IMR-90 (cell line): ENCODE results near the gene SPP2. TPM values are rescaled to one million over a fixed set of nuclear protein-coding genes. Genes with fewer than 3 reads are reported as not detected.

ENCODE experiments used
- ATAC-seq: fragments of 200-7000 bp; cut with Tn5 transposase; 2 replicates; pipeline ENCODE4 v1.9.1; 2020; ENCODE audit warnings: low read depth, mild to moderate bottlenecking, moderate library complexity
- BruUV-seq: library from RNA; stranded (reverse); fragments of 400-500 nt; replicated peaks from 2 replicates; lab custom pipeline; 2021; lab: Mats Ljungman, UMichigan
- CTCF ChIA-PET: fragments of 300-600 bp; formaldehyde crosslinking; extraction: SDS; loops from one replicate; lab custom pipeline; 2021; ENCODE audit warnings: antibody characterized with exemption; lab: Yijun Ruan, JAX
- POLR2A ChIA-PET: fragments of 300-600 bp; sonication (Branson Sonifier 250); formaldehyde crosslinking; loops from one replicate; lab custom pipeline; 2022; ENCODE audit warnings: antibody characterized with exemption; ENCODE audit not compliant: unreplicated experiment; lab: Charles Lee
- DNase-seq: peaks from one replicate; pipeline ENCODE4 v3.0.0; 2013
- H2AFZ ChIP-seq: replicated peaks from 2 replicates; pipeline ENCODE3; 2013; ENCODE audit warnings: low read length, mild to moderate bottlenecking; ENCODE audit not compliant: poor library complexity
- H2AK5ac ChIP-seq: 2 replicates; pipeline ENCODE4 v1.6.1; 2013; ENCODE audit warnings: low read depth, low read length, inconsistent platforms
- H2AK9ac ChIP-seq: replicated peaks from 2 replicates; pipeline ENCODE3; 2013; ENCODE audit warnings: mild to moderate bottlenecking, low read depth, low read length, moderate library complexity; ENCODE audit not compliant: poor library complexity
- H2BK120ac ChIP-seq: 2 replicates; pipeline ENCODE4 v1.6.1; 2013; ENCODE audit warnings: low read depth, low read length, inconsistent platforms
- H2BK15ac ChIP-seq: 3 replicates; pipeline ENCODE4 v1.6.1; 2013; ENCODE audit warnings: low read depth, low read length, inconsistent platforms
- H2BK20ac ChIP-seq: 2 replicates; pipeline ENCODE4 v1.6.1; 2013; ENCODE audit warnings: low read depth, mild to moderate bottlenecking, inconsistent platforms, low read length, moderate library complexity
- H2BK5ac ChIP-seq: 2 replicates; pipeline ENCODE4 v1.6.1; 2013; ENCODE audit warnings: mild to moderate bottlenecking, low read depth, low read length, inconsistent platforms; ENCODE audit not compliant: poor library complexity, severe bottlenecking
- H3K14ac ChIP-seq: replicated peaks from 2 replicates; pipeline ENCODE4 v1.6.1; 2013; ENCODE audit warnings: low read depth, low read length, inconsistent platforms
- H3K18ac ChIP-seq: 2 replicates; pipeline ENCODE4 v1.6.1; 2013; ENCODE audit warnings: low read depth, low read length, control low read depth
- H3K23ac ChIP-seq: 2 replicates; pipeline ENCODE4 v1.6.1; 2013; ENCODE audit warnings: low read depth, low read length, inconsistent platforms
- H3K27ac ChIP-seq: 2 replicates; pipeline ENCODE4 v1.5.1; 2013; ENCODE audit warnings: mild to moderate bottlenecking, control low read depth, low read length; ENCODE audit not compliant: insufficient read depth
- H3K27me3 ChIP-seq: 2 replicates; pipeline ENCODE4 v1.6.1; 2013; ENCODE audit warnings: low read length; ENCODE audit not compliant: control insufficient read depth, insufficient read depth
- H3K36me3 ChIP-seq: 2 replicates; pipeline ENCODE4 v1.6.1; 2013; ENCODE audit warnings: low read length, mixed read lengths; ENCODE audit not compliant: control insufficient read depth, insufficient read depth
- H3K4ac ChIP-seq: 2 replicates; pipeline ENCODE4 v1.6.1; 2013; ENCODE audit warnings: low read depth, low read length, inconsistent platforms
- H3K4me1 ChIP-seq: 2 replicates; pipeline ENCODE4 v1.6.1; 2013; ENCODE audit warnings: low read length, mixed read lengths; ENCODE audit not compliant: control insufficient read depth, insufficient read depth
- H3K4me2 ChIP-seq: 2 replicates; pipeline ENCODE4 v1.6.1; 2013; ENCODE audit warnings: low read depth, mild to moderate bottlenecking, control low read depth, low read length, moderate library complexity
- H3K4me3 ChIP-seq: 2 replicates; pipeline ENCODE4 v1.5.1; 2013; ENCODE audit warnings: low read depth, mild to moderate bottlenecking, control low read depth, low read length, moderate library complexity; ENCODE audit not compliant: insufficient read depth
- H3K56ac ChIP-seq: 2 replicates; pipeline ENCODE4 v1.6.1; 2013; ENCODE audit warnings: low read length, inconsistent platforms; ENCODE audit not compliant: insufficient read depth; ENCODE audit errors: extremely low read depth
- H3K79me1 ChIP-seq, 2 experiments: 2 replicates each; pipeline ENCODE4 v1.6.1; 2013; ENCODE audit warnings: low read length in 2 of 2, inconsistent platforms in 1 of 2, low read depth in 1 of 2
- H3K9ac ChIP-seq: 2 replicates; pipeline ENCODE4 v1.6.1; 2013; ENCODE audit warnings: low read depth, low read length, control low read depth
- H3K9me1 ChIP-seq: 2 replicates; pipeline ENCODE4 v1.6.1; 2013; ENCODE audit warnings: low read length, inconsistent platforms; ENCODE audit not compliant: insufficient read depth
- H3K9me3 ChIP-seq: 2 replicates; pipeline ENCODE4 v1.6.1; 2013; ENCODE audit warnings: low read length; ENCODE audit not compliant: control insufficient read depth, insufficient read depth
- H4K20me1 ChIP-seq: 2 replicates; pipeline ENCODE4 v1.6.1; 2013; ENCODE audit warnings: low read length, inconsistent platforms; ENCODE audit not compliant: insufficient read depth
- H4K5ac ChIP-seq: 2 replicates; pipeline ENCODE4 v1.6.1; 2013; ENCODE audit warnings: mild to moderate bottlenecking, low read depth, low read length, control low read depth
- H4K8ac ChIP-seq, 2 experiments: 2 replicates each; pipeline ENCODE4 v1.6.1; 2013; ENCODE audit warnings: low read depth in 2 of 2, low read length in 2 of 2, control low read depth in 1 of 2, inconsistent platforms in 1 of 2
- H4K91ac ChIP-seq: 2 replicates; pipeline ENCODE4 v1.6.1; 2013; ENCODE audit warnings: low read depth, low read length, inconsistent platforms; ENCODE audit not compliant: insufficient read depth
- BHLHE40 ChIP-seq: fragments of 150-350 bp; IDR thresholded peaks from 2 replicates; pipeline ENCODE4 v1.6.1; 2016; ENCODE audit warnings: mild to moderate bottlenecking, low read depth, low read length
- CEBPB ChIP-seq: IDR thresholded peaks from 2 replicates; pipeline ENCODE4 v1.6.1; 2012; ENCODE audit warnings: low read depth, low read length, improper control_type of control experiment
- CHD1 ChIP-seq: IDR thresholded peaks from 2 replicates; pipeline ENCODE4 v1.6.1; 2012; ENCODE audit warnings: low read depth, low read length, improper control_type of control experiment
- MAFK ChIP-seq: IDR thresholded peaks from 2 replicates; pipeline ENCODE4 v1.6.1; 2012; ENCODE audit warnings: low read depth, low read length, improper control_type of control experiment
- MAZ ChIP-seq: IDR thresholded peaks from 2 replicates; pipeline ENCODE4 v1.6.1; 2012; ENCODE audit warnings: low read depth, mild to moderate bottlenecking, low read length, improper control_type of control experiment, moderate library complexity, borderline replicate concordance
- MXI1 ChIP-seq: IDR thresholded peaks from 2 replicates; pipeline ENCODE4 v1.6.1; 2012; ENCODE audit warnings: low read depth, mild to moderate bottlenecking, low read length, moderate library complexity, borderline replicate concordance
- NFE2L2 ChIP-seq: fragments of 150-350 bp; IDR thresholded peaks from 2 replicates; pipeline ENCODE4 v1.6.1; 2016; ENCODE audit warnings: low read depth, mild to moderate bottlenecking, low read length
- RAD21 ChIP-seq: IDR thresholded peaks from 2 replicates; pipeline ENCODE4 v1.6.1; 2012; ENCODE audit warnings: low read length, improper control_type of control experiment
- RCOR1 ChIP-seq: IDR thresholded peaks from 2 replicates; pipeline ENCODE4 v1.6.1; 2012; ENCODE audit warnings: mild to moderate bottlenecking, low read length, improper control_type of control experiment; ENCODE audit not compliant: insufficient replicate concordance
- RFX5 ChIP-seq: IDR thresholded peaks from 2 replicates; pipeline ENCODE4 v1.8.0; 2012; ENCODE audit warnings: low read depth, mild to moderate bottlenecking, low read length, moderate library complexity
- SMC3 ChIP-seq: fragments of 150-350 bp; IDR thresholded peaks from 2 replicates; pipeline ENCODE4 v1.6.1; 2016; ENCODE audit warnings: low read depth, mild to moderate bottlenecking, antibody characterized with exemption, low read length, moderate library complexity
- WGBS, 2 experiments: methylation state at CpG; one replicate each; pipeline versions ENCODE4 v1.1.5 to v1.1.7; 2013; ENCODE audit warnings: missing lambda C conversion rate in 2 of 2; ENCODE audit not compliant: insufficient read length in 1 of 2; ENCODE audit errors: extremely low coverage in 2 of 2; 5-methylcytosine and 5-hydroxymethylcytosine counted together
- dilution Hi-C: fragments of 300-500 bp; cut with HindIII; formaldehyde crosslinking; loops from one replicate; pipeline ENCODE4 v1.14.3; 2018; ENCODE audit warnings: low sequenced_read_pairs; ENCODE audit not compliant: unreplicated experiment
- in situ Hi-C: fragments of 300-500 bp; cut with MboI; formaldehyde crosslinking; loops from 3 replicates; pipeline ENCODE4 v1.14.3; 2019; ENCODE audit warnings: low sequenced_read_pairs, inconsistent platforms, mixed read lengths
- intact Hi-C: fragments of 100-400 bp; cut with micrococcal nuclease; formaldehyde crosslinking; loops from 2 replicates; pipeline ENCODE4 v1.10.0; 2022
- polyA plus RNA-seq, 3 experiments: library from polyadenylated mRNA; depleted of rRNA; stranded (reverse); fragments of >200 nt; gene quantifications; 2 replicates each; pipeline ENCODE4 v1.2.3, GENCODE V29; 2012; ENCODE audit warnings: low replicate concordance in 1 of 3
- total RNA-seq: library from RNA; depleted of rRNA; stranded (reverse); fragments of >200 nt; gene quantifications from 2 replicates; pipeline ENCODE4 v1.2.3, GENCODE V29; 2012
- TF ChIP-seq, protein P1 (sequence below): fragments of 150-350 bp; IDR thresholded peaks from 2 replicates; pipeline ENCODE4 v1.6.1; 2016; ENCODE audit warnings: low read depth, mild to moderate bottlenecking, low read length, moderate library complexity, borderline replicate concordance
- TF ChIP-seq, protein P2 (sequence below): fragments of 150-350 bp; IDR thresholded peaks from 2 replicates; pipeline ENCODE4 v1.6.1; 2017; ENCODE audit warnings: mild to moderate bottlenecking, antibody characterized with exemption, low read length, low read depth

The SPP2 gene
- total and polyA plus RNA-seq, 2 of the 4 experiments (the other 2 are of a cell fraction), result not detected

DNA sequence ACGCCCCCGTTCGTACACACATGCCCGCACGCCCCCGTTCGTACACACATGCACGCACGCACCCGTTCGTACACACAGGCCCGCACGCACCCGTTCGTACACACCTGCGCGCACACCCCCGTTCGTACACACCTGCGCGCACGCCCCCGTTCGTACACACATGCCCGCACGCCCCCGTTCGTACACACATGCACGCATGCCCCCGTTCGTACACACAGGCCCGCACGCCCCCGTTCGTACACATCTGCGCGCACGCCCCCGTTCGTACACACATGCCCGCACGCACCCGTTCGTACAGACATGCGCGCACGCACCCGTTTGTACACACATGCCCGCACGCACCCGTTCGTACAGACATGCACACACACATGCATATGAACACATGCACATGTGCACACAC lies 45.7 kb downstream of the SPP2 start:
- no peak overlapping the region for H3K18ac ChIP-seq
- no peak overlapping the region for H3K4ac ChIP-seq
- H2AK9ac ChIP-seq, result no peak overlapping the region
- H2BK5ac ChIP-seq, result no peak overlapping the region
- H2BK120ac ChIP-seq, result no peak overlapping the region
- peaks cover 22% of the 10 kb centered on the region for H3K27me3 ChIP-seq
- no peak overlapping the region for H3K56ac ChIP-seq
- no TSS peak for BruUV-seq
- no peak overlapping the region for H3K4me3 ChIP-seq
- WGBS, 2 experiments, result 96% methylated on average over 36 of the region's 52 CpGs; no CpG with 5 or more reads in 1 of the 2 experiments
- no peak overlapping the region for H2BK20ac ChIP-seq
- in situ Hi-C loops, result no loop called here
- H3K9me1 ChIP-seq, result no peaks in the 10 kb centered on the region
- no peaks in the 10 kb centered on the region; the same call in 1 of the 2 replicates for H3K4me1 ChIP-seq
- H3K27ac ChIP-seq, result no peak overlapping the region
- no peak for ATAC-seq
- H4K91ac ChIP-seq, result no peak overlapping the region
- no peaks in the 10 kb centered on the region for H4K20me1 ChIP-seq
- no peak overlapping the region for H2AFZ ChIP-seq
- H3K14ac ChIP-seq, result no peak overlapping the region
- no peaks in the 10 kb centered on the region for H3K36me3 ChIP-seq
- ChIA-PET POLR2A (interaction anchor here (0.5 kb wide), 1 partner anchor 31 kb away, joined by 3 read pairs; no protein-coding TSS in a partner anchor), CTCF (no interaction called here)
- TF ChIP-seq, protein P1, sequence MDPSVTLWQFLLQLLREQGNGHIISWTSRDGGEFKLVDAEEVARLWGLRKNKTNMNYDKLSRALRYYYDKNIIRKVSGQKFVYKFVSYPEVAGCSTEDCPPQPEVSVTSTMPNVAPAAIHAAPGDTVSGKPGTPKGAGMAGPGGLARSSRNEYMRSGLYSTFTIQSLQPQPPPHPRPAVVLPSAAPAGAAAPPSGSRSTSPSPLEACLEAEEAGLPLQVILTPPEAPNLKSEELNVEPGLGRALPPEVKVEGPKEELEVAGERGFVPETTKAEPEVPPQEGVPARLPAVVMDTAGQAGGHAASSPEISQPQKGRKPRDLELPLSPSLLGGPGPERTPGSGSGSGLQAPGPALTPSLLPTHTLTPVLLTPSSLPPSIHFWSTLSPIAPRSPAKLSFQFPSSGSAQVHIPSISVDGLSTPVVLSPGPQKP, result no peak
- TF ChIP-seq RFX5 (no peak), BHLHE40 (no peak), RAD21 (no peak), MAFK (no peak), MAZ (no peak), MXI1 (no peak), NFE2L2 (no peak), CHD1 (no peak), CEBPB (no peak), RCOR1 (no peak), SMC3 (no peak)
- TF ChIP-seq, protein P2, sequence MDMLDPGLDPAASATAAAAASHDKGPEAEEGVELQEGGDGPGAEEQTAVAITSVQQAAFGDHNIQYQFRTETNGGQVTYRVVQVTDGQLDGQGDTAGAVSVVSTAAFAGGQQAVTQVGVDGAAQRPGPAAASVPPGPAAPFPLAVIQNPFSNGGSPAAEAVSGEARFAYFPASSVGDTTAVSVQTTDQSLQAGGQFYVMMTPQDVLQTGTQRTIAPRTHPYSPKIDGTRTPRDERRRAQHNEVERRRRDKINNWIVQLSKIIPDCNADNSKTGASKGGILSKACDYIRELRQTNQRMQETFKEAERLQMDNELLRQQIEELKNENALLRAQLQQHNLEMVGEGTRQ, result no peak
- dilution Hi-C loops, result no loop called here
- H2BK15ac ChIP-seq, result no peak overlapping the region
- no peak overlapping the region for H4K5ac ChIP-seq
- H3K79me1 ChIP-seq, result no peaks in the 10 kb centered on the region
- no peak overlapping the region for H3K4me2 ChIP-seq
- no peak overlapping the region for H3K9ac ChIP-seq
- intact Hi-C loops, result no loop called here
- H3K9me3 ChIP-seq, result no peaks in the 10 kb centered on the region
- H4K8ac ChIP-seq, result no peak overlapping the region
- H2AK5ac ChIP-seq, result no peak overlapping the region
- H3K23ac ChIP-seq, result no peak overlapping the region
- no peak for DNase-seq
